Raji (cell line): ENCODE data around the gene RPS6KA4.
A peak's percentile ranks its signal among the peaks of the same experiment; 100 is the strongest.

Experiments
- POLR2A ChIP-seq: IDR thresholded peaks from 2 replicates; pipeline ENCODE4 v1.6.1; 2011; ENCODE audit warnings: low read depth, low read length, control low read depth; ENCODE audit not compliant: insufficient read depth

Gene RPS6KA4

GRCh38 chr11:64340671-64341335, 18.2 kb upstream of the RPS6KA4 start:
- TF ChIP-seq POLR2A, result peak; percentile 69

GRCh38 chr11:64341429-64341828, 17.5 kb upstream of the RPS6KA4 start:
- no peak for TF ChIP-seq POLR2A

DNA sequence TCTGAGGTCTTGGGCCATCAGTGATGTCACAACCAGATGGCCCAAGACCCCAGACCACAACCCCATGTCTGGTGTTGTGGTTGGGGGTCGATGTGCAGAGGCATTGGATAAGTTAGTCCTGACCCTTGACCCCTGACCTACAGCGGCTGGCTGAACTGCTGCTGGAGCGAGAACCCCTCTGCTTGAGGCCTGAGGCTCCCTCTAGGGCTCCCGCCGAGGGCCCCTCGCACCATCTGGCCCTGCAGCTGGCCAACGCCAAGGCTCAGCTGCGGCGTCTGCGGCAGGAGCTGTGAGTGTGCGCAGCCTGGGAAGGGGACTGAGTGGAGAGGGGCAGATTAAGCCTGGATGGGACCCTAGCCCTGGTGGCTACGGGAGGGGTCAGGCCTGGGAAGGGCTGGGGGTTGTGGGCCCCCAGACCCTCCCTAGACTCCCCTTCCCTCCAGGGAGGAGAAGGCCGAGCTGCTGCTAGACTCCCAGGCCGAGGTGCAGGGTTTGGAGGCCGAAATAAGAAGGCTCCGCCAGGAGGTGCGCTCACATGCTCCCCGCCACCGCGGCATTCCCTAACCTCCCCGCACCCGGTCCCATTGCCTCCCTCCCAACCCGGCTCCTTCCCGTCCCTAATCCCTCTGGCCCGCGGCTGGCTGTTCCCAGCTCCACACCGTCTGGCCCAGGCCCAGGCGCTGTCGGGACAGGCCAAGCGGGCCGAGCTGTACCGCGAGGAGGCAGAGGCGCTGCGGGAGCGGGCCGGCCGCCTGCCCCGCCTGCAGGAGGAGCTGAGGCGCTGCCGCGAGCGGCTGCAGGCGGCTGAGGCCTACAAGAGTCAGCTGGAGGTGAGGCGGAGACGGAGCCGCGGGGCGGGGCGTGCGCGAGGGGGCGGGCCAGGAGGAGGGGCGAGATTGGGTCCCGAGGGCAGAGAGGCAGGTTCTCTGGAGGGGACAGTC, 16.8 kb upstream of the RPS6KA4 start:
- TF ChIP-seq POLR2A, result no peak; the same call in 1 of the 2 replicates

GRCh38 chr11:64342869-64343745, 15.9 kb upstream of the RPS6KA4 start:
- TF ChIP-seq POLR2A, result no peak

DNA sequence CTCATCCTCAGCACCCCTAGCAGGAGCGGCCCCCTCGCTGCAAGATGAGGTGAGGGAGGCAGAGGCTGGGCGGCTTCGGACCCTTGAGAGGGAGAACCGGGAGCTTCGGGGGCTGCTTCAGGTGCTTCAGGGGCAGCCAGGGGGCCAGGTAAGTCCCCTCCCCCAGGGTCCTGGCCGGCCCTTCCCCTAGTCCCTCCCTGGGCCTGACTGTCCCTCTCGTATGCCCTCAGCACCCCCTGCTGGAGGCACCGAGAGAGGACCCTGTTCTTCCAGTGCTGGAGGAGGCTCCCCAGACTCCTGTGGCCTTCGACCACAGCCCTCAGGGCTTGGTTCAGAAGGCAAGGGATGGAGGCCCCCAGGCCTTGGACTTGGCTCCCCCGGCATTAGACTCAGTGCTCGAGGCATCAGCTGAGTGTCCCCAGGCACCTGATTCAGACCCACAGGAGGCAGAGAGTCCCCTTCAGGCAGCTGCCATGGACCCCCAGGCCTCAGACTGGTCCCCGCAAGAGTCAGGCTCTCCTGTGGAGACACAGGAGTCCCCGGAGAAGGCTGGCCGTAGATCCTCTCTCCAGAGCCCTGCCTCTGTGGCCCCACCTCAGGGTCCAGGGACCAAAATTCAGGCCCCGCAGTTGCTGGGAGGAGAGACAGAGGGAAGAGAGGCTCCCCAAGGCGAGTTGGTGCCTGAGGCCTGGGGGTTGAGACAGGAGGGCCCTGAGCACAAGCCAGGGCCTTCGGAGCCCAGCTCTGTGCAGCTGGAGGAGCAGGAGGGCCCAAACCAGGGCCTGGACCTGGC, 15.0 kb upstream of the RPS6KA4 start:
- no peak for TF ChIP-seq POLR2A

- no peak for TF ChIP-seq POLR2A
These were observed 14.2 kb upstream of the RPS6KA4 start for GRCh38 chr11:64344787-64345186.

DNA sequence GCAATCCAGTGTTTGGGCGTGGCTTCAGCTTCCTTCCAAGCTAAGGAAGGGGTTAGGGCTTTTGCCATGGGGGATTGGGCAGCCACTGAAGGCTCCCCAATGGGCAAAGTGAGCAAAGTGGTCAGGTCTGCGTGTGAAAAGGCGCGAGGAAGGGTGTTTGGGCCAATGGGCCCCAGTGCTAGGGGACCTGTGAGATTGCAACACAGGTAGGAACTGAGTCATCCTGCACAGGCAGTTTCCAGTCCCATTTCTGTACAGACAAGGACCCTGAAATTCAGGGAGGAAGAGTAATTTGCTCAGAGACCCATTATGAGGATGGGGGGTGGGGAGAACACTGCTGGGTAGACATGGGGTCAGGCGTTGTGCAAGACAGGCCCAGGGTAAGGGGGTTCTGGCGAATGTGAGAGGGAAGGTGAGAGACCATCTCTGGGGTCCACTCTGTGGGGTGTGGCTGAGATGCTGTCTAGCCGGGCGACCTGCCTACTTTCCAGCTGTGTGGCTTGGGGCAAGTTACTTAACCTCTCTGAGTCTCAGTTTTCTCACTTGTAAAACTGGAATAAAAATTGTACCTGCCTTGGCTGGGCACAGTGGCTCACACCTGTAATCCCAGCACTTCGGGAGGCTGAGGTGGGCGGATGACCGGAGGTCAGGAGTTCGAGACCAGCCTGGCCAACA, 11.6 kb upstream of the RPS6KA4 start:
- no peak for TF ChIP-seq POLR2A

DNA sequence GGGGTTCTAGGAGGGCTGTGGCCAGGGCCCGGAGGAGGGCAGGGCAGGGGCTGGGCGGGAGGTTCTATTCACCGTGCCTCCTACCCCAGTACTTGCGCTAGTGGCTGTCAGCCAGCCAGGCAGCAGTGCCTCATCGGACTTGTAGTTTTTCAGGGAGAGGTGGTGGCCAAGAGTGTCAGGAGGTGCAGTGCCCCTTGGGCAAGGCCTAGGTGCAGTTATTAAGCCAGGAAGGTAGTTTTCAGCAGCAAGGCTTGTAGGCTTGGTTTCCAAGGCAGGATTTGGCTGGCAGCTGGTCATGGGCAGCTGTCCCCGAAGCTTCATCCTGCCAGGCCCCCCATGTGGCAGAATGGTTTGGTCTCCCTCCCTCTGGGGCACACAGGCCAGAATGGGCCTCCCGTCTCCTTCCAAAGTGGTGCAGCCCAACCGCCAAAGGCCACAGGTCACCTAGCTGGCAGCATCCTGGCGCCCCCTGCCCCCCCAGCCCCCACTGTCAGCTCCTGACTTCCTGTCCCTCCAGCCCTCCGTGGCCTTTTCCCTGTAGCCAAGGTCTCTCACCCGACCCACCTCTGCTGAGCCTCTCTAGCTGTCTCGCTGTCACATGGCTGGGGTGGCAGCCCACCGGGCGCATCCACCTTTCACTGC, 10.5 kb upstream of the RPS6KA4 start:
- no peak for TF ChIP-seq POLR2A

DNA sequence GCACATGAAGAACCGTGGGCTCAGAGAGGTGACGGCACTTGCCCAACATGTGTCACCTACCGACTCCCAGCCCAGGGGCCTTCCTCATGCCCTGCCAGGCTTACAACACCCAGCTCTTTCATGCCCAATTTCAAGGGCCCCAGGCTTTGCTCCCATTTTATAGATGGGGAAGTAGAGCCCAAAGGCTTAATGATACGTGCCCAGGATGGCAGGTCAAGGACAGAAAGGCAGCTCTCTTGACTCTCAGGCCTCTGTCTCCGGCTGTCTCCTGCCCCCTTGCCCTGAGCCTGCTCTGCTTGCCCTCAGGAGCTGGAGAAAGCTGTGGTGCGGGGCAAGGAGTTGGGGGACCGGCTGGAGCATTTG, 10.0 kb upstream of the RPS6KA4 start:
- TF ChIP-seq POLR2A, result no peak

DNA sequence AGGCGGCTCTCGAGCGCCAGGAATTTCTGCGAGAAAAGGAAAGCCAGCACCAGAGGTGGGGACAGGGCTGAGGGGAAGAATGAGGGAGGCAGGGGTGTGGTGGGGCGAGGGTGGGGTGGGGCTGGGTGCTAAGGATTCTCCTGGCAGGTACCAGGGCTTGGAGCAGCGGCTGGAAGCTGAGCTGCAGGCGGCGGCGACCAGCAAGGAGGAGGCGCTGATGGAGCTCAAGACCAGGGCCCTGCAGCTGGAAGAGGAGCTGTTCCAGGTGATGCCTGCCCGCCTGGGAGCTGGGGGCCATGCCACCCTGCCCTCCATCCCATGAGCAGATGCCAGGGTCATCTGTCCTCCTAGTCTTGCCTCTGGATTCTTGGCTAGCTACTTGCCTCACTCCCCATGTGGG, 9.6 kb upstream of the RPS6KA4 start:
- no peak for TF ChIP-seq POLR2A

DNA sequence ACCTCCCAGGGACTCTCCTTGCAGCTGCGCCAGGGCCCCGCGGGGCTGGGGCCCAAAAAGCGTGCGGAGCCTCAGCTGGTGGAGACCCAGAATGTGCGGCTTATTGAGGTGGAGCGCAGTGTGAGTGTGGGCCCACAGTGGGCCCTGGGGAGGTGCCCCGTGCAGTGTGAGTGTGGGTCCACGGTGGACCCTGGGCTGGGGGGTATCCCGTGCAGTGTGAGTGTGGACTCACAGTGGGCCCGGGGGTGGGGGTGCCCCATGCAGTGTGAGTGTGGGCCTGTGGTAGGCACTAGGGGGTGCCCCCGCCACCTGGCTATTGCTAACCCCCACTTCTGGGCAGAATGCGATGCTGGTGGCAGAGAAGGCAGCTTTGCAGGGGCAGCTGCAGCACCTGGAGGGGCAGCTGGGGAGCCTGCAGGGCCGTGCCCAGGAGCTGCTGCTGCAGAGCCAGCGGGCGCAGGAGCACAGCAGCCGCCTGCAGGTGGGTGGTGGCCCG, 7.8 kb upstream of the RPS6KA4 start:
- TF ChIP-seq POLR2A, result no peak

- TF ChIP-seq POLR2A, result no peak
These were observed 6.6 kb upstream of the RPS6KA4 start for GRCh38 chr11:64352099-64352994.

GRCh38 chr11:64352995-64353714, 5.8 kb upstream of the RPS6KA4 start:
- no peak for TF ChIP-seq POLR2A
